Measurements from ENCODE around the gene RHOT2. TPM values are rescaled to one million over a fixed set of nuclear protein-coding genes. Genes with fewer than 3 reads are reported as not detected.
"Not testable (repeated sequence)": the region's sequence is repeated elsewhere in the genome, so short reads cannot be mapped to it uniquely, and the experiment has no call there.

RHOT2 gene
- total RNA-seq, 2 experiments from 2014 or later: 128 to 150 TPM

DNA sequence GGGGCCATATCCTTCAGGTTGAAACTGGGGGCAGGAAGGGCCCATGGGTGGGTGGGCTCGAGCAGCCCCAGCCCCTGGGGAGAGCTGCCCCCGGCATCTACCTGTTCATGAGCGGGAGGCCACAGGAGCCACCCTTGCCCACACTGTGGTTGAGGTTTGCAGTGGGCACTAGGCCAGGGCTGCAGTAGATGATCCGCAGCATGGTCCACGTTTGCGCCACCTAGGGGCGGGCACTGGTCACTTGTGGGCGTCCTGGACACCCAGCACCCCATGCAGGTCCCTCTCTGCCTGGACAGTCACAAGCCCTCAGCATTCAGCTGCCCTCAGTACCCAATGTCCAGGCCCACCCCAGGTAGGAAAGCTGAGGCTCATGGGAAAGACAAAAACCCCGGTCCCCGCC, 18.0 kb downstream of the RHOT2 start:
- POLR2A ChIA-PET: no interaction called here
- Mint-ChIP-seq H3K27ac (peak overlapping the region; percentile 46), H3K27me3 (no peaks in the 10 kb centered on the region), H3K4me1 (peaks cover 54% of the 10 kb centered on the region), H3K9me3 (no peaks in the 10 kb centered on the region), H3K36me3 (ENCODE audit: low read depth) (peaks cover 19% of the 10 kb centered on the region), H3K4me3 (no peak overlapping the region)
- CTCF ChIA-PET: interaction anchor here (1.1 to 2.1 kb wide), 3 partner anchors 9 to 104 kb away, joined by 3 to 6 read pairs (median 5); partner anchors contain the start of gene RHOT2
- DNase-seq: no peak

DNA sequence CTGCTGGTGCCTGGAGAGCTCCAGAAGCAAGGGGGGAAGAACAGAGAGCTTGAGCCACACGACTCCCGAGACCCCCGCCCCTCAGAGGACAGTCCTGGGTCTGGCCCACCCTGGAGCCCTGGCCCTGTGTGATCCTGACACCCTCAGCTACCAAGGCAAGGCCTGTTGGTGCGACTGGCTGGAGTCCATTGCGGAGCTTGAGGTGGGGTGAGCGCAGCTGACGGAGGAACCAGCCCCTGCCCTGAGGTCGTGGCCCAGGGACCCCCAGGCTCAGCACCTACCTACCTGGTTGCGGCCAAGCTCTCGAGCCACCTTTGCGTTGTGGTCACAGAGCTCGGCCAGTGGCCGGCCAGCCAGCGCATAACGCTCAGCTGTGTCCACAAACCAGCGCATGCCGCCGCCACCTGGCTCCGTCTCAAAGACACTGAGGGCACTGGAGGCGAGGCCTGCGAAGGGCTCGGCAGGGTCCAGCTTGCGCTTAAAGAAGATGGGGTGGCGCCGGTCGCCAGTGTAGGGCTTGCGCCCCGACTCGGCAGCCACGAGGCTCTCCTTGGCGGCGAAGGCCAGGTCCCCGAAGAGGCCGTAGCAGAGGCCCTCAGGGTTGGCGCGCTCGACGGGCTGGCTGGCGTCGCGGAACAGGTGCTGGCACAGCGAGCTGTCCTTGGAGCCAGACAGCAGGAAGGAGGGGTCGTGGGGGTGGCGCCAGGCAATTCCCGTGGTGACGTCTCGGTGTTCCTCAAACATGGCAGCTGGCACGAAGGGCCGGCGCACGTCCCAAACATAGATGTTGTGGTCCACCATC, 18.7 kb downstream of the RHOT2 start:
- Mint-ChIP-seq H3K27ac (no peak overlapping the region), H3K36me3 (ENCODE audit: low read depth) (peaks cover 19% of the 10 kb centered on the region), H3K27me3 (no peaks in the 10 kb centered on the region), H3K9me3 (no peaks in the 10 kb centered on the region), H3K4me3 (no peak overlapping the region), H3K4me1 (peaks cover 51% of the 10 kb centered on the region)
- no peak for DNase-seq
- CTCF ChIA-PET: interaction anchor here (1.0 to 2.1 kb wide), 4 partner anchors 9 to 103 kb away, joined by 3 to 6 read pairs (median 4); partner anchors contain the start of gene RHOT2
- POLR2A ChIA-PET: no interaction called here

DNA sequence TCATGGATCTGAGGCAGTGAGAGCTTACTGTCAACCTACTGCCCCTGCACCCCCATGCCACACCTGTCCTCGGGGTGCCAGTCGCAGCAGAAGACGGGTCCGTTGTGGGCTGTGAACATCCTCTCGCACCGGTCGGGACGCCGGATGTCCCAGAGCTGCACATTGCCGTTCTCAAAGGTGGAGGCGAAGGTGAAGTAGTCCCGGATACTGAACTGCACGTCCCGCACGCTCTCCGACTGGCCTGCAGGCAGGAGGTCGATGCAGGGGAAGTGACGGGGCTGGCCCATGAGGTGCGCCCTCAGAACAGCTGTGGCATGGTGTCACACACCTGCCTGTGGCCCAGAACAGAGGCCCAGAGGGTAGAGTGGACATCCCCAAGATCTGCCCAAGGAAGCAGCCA, 19.6 kb downstream of the RHOT2 start:
- ChIA-PET CTCF (interaction anchor here (1.0 to 2.1 kb wide), 2 partner anchors 19 to 40 kb away, joined by 3 to 5 read pairs; partner anchors contain the start of gene RHOT2), POLR2A (no interaction called here)
- no peaks in the 10 kb centered on the region for H3K9me3 Mint-ChIP-seq
- peak overlapping the region; percentile 16 for H3K4me3 Mint-ChIP-seq
- peaks cover 44% of the 10 kb centered on the region for H3K4me1 Mint-ChIP-seq
- H3K27me3 Mint-ChIP-seq: peaks cover 4% of the 10 kb centered on the region
- no peak overlapping the region for H3K27ac Mint-ChIP-seq
- H3K36me3 Mint-ChIP-seq (ENCODE audit: low read depth): peaks cover 12% of the 10 kb centered on the region
- no peak for DNase-seq

DNA sequence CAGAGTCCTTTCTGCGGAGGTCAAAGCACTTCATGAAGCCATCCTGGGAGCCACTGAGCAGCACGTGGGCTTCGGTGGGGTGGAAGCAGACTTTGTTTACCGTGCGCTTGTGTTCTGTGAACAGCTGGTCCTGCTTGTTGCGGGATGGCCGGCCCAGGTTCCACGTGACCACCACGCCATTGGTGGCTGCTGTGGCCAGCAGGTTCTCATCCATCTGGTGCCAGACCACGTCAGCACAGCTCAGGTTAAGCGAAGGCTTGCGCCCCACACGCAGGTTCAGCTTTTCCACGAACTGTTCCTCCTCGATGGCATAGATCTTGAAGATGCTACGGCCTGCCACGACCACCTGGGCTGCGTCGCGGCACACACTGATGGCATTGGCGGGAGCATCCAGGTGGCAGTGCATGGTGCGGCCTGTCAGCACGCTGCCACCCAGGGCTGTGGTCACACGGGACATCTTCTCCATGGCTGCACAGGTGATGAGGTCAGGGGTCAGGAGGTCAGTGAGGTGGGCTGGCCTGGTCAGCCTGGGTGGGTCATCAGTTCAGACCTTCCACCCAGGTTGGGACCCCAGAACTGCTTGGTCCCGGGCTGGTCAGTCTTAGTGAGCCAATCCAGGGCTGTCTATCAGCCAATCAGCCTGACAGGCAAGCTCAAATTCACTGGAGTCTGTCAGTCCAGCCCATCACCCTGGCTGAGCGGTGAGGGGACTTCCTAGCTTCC, 21.4 kb downstream of the RHOT2 start:
- Mint-ChIP-seq H3K4me1 (peaks cover 35% of the 10 kb centered on the region), H3K27me3 (peaks cover 13% of the 10 kb centered on the region), H3K4me3 (peak overlapping the region; percentile 89), H3K27ac (peak overlapping the region; percentile 89), H3K36me3 (ENCODE audit: low read depth) (peaks cover 9% of the 10 kb centered on the region), H3K9me3 (no peaks in the 10 kb centered on the region)
- DNase-seq: no peak
- ChIA-PET CTCF (interaction anchor here (0.7 to 1.5 kb wide), 9 partner anchors 9 to 1016 kb away, joined by 3 to 5 read pairs (median 3); partner anchors contain the start of genes CIAO3, MAPK8IP3, RHBDL1 and RHOT2), POLR2A (no interaction called here)

DNA sequence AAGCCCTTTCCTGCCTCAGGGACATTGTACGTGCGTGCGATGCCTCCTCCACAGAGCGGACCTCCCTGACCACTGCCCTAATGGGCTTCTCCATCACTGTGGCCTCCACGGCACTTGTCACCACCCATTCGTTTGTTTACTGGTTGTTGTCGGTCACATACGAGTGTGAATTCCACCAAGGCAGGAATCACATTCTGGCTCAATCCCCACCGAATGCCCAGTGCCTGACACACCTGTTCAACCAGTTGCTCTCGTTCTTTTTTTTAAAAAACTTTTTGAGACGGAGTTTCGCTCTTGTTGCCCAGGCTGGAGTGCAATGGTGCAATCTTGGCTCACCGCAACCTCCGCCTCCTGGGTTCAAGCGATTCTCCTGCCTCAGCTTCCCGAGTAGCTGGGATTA, 23.3 kb downstream of the RHOT2 start:
- CTCF ChIA-PET: interaction anchor here (1.5 kb wide), 1 partner anchor 10 kb away, joined by 3 read pairs; no protein-coding TSS in a partner anchor
- peak overlapping the region; percentile 76 for H3K27ac Mint-ChIP-seq
- POLR2A ChIA-PET; H3K36me3 Mint-ChIP-seq (ENCODE audit: low read depth); H3K9me3 Mint-ChIP-seq; DNase-seq: not testable (repeated sequence)
- H3K4me1 Mint-ChIP-seq: peaks cover 36% of the 10 kb centered on the region
- H3K27me3 Mint-ChIP-seq: peaks cover 15% of the 10 kb centered on the region
- H3K4me3 Mint-ChIP-seq: peak overlapping the region; percentile 89

DNA sequence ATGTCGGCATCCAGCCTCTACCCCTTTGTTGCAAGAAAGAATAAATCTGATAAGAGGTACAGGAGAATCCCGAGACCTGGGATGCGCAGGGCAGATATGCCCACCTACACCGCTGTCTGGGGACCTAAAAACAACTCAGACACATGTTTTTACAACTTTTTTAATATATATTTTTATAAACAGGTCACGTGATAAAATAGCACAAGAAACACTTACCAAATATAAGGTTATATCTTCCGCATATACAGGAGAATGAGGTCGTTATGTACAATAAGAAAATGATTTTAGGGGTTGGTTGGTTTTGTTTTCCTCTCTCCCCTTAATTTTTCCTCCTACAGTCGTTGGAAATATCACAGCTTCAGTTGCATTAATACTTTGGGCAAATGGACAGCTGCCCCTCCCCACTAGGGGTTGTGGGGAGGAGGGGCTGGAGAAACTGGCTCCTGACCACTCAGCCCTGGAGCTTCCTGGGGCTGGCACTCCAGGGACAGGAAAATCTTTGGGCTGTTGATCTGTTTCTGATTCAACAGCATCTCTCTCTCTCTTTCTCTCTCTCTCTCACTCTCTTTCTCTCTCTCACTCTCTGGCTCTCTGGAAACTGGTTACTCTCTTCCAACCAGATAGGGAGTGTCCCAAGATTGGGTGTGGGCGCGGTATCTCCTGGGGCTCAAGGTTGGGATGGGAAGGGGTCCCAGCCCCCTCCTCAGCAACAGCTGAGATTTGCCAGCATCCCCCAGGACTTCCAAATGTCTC, 24.6 kb downstream of the RHOT2 start:
- Mint-ChIP-seq H3K27ac (no peak overlapping the region), H3K4me3 (no peak overlapping the region), H3K27me3 (peaks cover 15% of the 10 kb centered on the region), H3K4me1 (peaks cover 39% of the 10 kb centered on the region), H3K36me3 (ENCODE audit: low read depth) (peaks cover 4% of the 10 kb centered on the region), H3K9me3 (no peaks in the 10 kb centered on the region)
- ChIA-PET CTCF (interaction anchor here (1.3 kb wide), 1 partner anchor 56 kb away, joined by 3 read pairs; the partner anchor contains the start of gene METTL26), POLR2A (no interaction called here)
- DNase-seq: no peak

DNA sequence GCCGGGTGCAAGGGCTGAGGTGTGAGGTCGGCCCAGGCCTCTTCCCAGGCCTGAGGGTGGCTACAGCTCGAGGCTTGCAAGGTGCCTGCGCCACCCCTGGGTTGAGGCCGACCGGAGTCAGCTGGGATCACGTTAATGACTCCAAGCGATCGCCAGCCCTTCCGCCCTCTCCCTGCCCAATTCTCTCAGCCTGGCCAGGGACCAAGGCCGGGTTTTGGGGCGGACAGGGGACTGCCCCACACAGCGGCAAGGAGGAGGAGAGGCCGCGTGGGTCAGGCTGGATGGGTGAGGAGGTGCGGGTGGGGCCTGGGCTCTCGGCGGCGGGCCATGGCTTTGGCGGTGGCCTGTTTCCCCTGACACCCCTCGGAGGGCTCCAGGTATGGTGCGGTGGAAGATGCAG, 25.4 kb downstream of the RHOT2 start:
- ChIA-PET POLR2A (no interaction called here), CTCF (interaction anchor here (1.3 kb wide), 1 partner anchor 57 kb away, joined by 3 read pairs; the partner anchor contains the start of gene METTL26)
- Mint-ChIP-seq H3K27me3 (peaks cover 15% of the 10 kb centered on the region), H3K4me3 (peak overlapping the region; percentile 19), H3K4me1 (peaks cover 36% of the 10 kb centered on the region), H3K9me3 (no peaks in the 10 kb centered on the region), H3K27ac (no peak overlapping the region), H3K36me3 (ENCODE audit: low read depth) (peaks cover 4% of the 10 kb centered on the region)
- DNase-seq: no peak

DNA sequence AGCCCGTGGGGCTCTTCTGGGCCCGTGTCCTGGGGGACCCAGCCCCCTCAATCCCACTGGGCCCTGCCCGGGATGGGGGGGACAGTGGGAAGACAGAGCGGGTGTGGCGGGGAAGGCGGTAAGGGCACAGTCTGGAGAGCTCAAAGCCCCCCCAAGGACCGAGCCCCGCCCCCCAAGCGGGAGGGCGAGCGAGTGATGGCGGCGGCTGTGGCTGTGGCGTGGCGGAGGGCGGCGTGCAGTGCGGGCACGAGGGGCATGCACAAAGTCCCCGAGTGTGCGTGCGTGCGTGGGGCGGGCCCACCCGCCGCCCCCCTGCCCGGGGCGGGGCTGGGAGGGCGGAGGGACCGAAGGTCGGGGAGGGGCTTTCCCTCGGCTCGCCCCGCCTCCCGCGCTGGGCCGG, 25.8 kb downstream of the RHOT2 start:
- POLR2A ChIA-PET: no interaction called here

DNA sequence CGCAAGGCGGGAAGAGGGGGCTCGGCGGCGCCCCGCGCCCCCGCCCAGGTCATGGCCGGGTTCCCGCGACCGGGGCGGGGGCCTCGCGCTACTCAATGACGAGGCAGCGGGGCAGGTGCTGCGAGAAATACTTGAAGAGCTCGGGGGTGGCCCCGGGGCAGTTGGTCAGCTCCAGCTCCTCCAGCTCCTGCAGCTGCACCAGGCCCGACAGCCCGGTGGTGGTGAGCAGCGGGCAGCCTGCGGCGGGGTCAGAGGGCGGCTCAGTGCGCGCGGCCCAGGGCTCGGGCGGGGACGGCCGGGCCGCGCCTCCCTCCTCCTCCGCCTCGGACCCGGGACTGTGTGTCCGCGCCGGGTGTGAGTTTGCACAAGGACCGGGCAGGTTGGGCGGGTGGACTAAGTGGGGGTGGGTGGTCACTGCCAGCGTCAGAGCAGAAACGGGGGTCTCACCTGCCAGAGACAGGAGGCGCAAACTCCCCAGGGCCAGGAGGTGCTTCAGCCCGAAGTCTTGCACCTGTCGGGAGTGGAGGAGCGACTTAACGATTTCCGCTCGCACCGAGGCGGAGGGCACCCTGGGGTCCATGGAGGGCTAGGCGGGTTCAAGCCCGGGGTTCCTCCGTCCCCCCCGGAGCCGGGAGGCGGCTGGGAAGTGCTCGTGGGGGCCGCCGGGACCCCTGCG, 26.4 kb downstream of the RHOT2 start:
- H3K27me3 Mint-ChIP-seq: peaks cover 15% of the 10 kb centered on the region
- DNase-seq: no peak
- H3K4me3 Mint-ChIP-seq: peak overlapping the region; percentile 55
- H3K36me3 Mint-ChIP-seq (ENCODE audit: low read depth): peaks cover 4% of the 10 kb centered on the region
- H3K9me3 Mint-ChIP-seq: no peaks in the 10 kb centered on the region
- ChIA-PET CTCF (interaction anchor here (1.7 kb wide), 1 partner anchor 8 kb away, joined by 6 read pairs; no protein-coding TSS in a partner anchor), POLR2A (no interaction called here)
- peak overlapping the region; percentile 54 for H3K27ac Mint-ChIP-seq
- H3K4me1 Mint-ChIP-seq: peaks cover 33% of the 10 kb centered on the region

More for the DNA sequence above, 25.8 kb downstream of the RHOT2 start:
- no peak for DNase-seq
- Mint-ChIP-seq H3K27me3 (peaks cover 15% of the 10 kb centered on the region), H3K9me3 (no peaks in the 10 kb centered on the region), H3K4me3 (no peak overlapping the region), H3K36me3 (ENCODE audit: low read depth) (peaks cover 4% of the 10 kb centered on the region), H3K27ac (no peak overlapping the region), H3K4me1 (peaks cover 34% of the 10 kb centered on the region)
- CTCF ChIA-PET: interaction anchor here (1.3 kb wide), 1 partner anchor 57 kb away, joined by 3 read pairs; the partner anchor contains the start of gene METTL26

DNA sequence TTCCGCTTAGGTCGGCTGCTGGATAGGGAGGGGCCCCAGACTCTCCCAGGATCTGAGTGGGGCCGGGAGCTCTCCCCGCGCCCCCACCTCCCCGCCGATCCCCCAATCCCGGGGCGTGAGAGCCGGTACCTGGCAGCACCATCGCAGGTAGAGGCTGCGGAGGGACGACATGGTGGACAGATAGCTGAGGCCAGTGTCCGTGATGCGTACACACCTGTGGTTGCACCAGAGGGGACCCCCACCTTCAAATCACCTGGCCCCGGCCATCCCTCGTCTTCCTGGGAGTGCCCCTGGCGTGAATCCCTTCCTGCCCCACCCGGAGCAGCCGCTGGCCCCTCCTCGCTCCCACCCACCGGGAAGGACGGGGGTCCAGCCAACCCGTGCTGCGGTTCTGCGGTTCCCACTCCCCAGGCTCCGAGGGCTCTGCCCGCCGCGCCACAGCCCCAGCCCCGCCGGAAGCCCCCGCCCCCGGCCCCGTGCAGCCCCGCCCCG, 27.0 kb downstream of the RHOT2 start:
- CTCF ChIA-PET: interaction anchor here (1.2 to 2.1 kb wide), 3 partner anchors 9 to 21 kb away, joined by 4 to 7 read pairs (median 6); no protein-coding TSS in a partner anchor
- POLR2A ChIA-PET: interaction anchor here (0.5 to 1.0 kb wide), 2 partner anchors 27 to 310 kb away, joined by 3 read pairs; no protein-coding TSS in a partner anchor
- no peak for DNase-seq
- Mint-ChIP-seq H3K9me3 (no peaks in the 10 kb centered on the region), H3K4me1 (peaks cover 32% of the 10 kb centered on the region), H3K36me3 (ENCODE audit: low read depth) (peaks cover 4% of the 10 kb centered on the region), H3K27me3 (peaks cover 15% of the 10 kb centered on the region), H3K27ac (no peak overlapping the region), H3K4me3 (peak overlapping the region; percentile 47)

DNA sequence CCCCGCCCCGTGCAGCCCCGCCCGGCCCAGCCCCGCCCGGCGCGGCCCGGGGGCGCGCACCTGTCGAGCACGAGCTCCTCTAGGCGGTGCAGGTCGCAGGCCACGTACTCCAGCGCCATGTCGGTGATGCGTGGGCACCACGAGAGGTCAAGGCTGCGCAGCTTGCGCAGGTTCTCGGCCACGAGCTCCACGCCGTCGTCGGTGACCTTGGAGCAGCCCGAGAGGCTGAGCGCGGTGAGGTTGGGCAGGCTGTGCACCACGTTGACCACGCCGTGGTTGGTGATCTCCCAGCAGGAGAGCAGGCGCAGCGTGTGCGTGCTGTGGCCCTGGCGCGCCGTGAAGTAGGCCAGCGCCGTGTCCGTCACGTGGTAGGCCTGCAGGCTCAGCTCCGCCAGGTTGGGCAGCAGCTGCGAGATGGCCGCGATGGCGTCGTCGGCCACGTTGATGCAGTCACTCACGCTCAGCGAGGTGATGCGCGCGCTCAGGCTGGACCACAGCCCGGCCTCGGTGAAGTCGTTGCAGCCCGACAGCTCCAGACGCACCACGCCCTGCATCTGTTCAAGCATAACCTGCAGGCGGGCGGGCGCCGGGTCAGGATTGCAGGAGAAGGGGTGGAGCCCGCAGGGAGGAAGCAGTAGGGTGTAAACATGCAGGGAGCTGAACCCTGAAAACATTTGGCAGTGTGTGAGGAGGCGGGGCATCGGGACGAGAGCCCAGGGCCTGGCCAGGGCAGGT, 27.6 kb downstream of the RHOT2 start:
- peak; percentile 65 for DNase-seq
- H3K9me3 Mint-ChIP-seq: no peaks in the 10 kb centered on the region

More for the DNA sequence above, 27.6 kb downstream of the RHOT2 start:
- peak overlapping the region; percentile 87 for H3K27ac Mint-ChIP-seq
- POLR2A ChIA-PET: interaction anchor here (0.5 to 1.0 kb wide), 2 partner anchors 26 to 311 kb away, joined by 3 read pairs; no protein-coding TSS in a partner anchor
- CTCF ChIA-PET: interaction anchor here (0.8 to 2.1 kb wide), 6 partner anchors 10 to 28 kb away, joined by 3 to 7 read pairs (median 4); partner anchors contain the start of gene METRN
- H3K27me3 Mint-ChIP-seq: peaks cover 17% of the 10 kb centered on the region
- H3K36me3 Mint-ChIP-seq (ENCODE audit: low read depth): peaks cover 4% of the 10 kb centered on the region
- H3K4me3 Mint-ChIP-seq: peak overlapping the region; percentile 75
- H3K4me1 Mint-ChIP-seq: peaks cover 30% of the 10 kb centered on the region
